Measurements from ENCODE around the gene SYF2.

Gene SYF2

DNA sequence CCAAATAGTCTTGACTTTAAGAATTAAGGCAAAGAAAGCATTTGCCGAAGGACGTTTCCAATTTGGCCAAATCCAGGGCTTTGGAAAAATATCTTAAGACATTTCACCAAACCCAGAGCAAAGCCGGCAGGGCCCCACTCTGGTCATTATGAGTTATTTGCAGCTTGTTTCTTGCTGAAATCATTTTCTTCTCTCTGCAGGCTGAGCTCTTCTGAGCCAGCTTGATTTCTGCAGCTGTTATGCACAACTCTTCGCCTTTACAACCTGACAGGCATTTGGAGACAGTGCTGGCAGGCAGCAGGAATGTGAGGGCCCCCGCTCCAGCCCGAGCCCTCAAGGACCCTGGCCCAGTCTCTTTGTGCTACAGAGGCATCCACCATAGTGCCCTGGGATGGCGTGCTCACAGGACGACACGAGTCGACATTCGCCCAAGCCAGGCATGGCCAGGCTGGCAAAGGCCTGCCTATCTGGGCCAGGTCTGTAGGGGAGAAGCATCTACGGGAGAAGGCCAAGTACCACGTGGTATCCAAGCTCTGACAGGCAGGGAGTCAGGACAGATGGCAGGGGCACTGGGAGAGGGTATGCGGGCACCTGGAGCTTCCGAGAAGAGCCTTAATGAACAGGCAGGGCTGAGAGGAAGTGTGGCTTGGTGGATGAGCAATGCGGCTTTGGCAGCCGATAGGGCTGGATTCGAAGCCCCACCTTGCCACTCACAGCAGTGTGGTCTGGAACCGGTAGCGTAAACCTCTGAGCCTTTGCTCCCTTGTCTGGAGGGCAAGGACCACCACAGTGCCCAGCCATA lies 32.3 kb downstream of the SYF2 start:
- Histone ChIP-seq H3K4me3 (ENCODE audit: low read length) (no peak overlapping the region), H3K4me2 (ENCODE audit: low read length) (no peak overlapping the region), H3K36me3 (ENCODE audit: insufficient read depth, low read length) (no peaks in the 10 kb centered on the region), H3K4me1 (ENCODE audit: control insufficient read depth, insufficient read depth, low read length) (peaks cover 16% of the 10 kb centered on the region), H3K27me3 (ENCODE audit: control insufficient read depth, insufficient read depth, low read length) (peaks cover 9% of the 10 kb centered on the region), H3K9ac (ENCODE audit: low read depth, low read length) (no peak overlapping the region), H3K9me3 (replicated peaks; ENCODE audit: low read length) (no peaks in the 10 kb centered on the region)

GRCh38 chr1:25198663-25199252 lies 33.5 kb downstream of the SYF2 start:
- Histone ChIP-seq H3K4me1 (ENCODE audit: control insufficient read depth, insufficient read depth, low read length) (peaks cover 16% of the 10 kb centered on the region), H3K9me3 (replicated peaks; ENCODE audit: low read length) (no peaks in the 10 kb centered on the region), H3K27me3 (ENCODE audit: control insufficient read depth, insufficient read depth, low read length) (peaks cover 8% of the 10 kb centered on the region), H3K9ac (ENCODE audit: low read depth, low read length) (no peak overlapping the region), H3K36me3 (ENCODE audit: insufficient read depth, low read length) (no peaks in the 10 kb centered on the region), H3K4me2 (ENCODE audit: low read length) (peak overlapping the region; percentile 74), H3K4me3 (ENCODE audit: low read length) (peak overlapping the region; percentile 17)

GRCh38 chr1:25197982-25198662 lies 34.2 kb downstream of the SYF2 start:
- H3K9ac ChIP-seq (ENCODE audit: low read depth, low read length), result no peak overlapping the region

GRCh38 chr1:25197235-25197975 lies 34.9 kb downstream of the SYF2 start:
- no peak overlapping the region for H3K4me2 ChIP-seq (ENCODE audit: low read length)
- H3K9me3 ChIP-seq (replicated peaks; ENCODE audit: low read length), result no peaks in the 10 kb centered on the region
- H3K4me3 ChIP-seq (ENCODE audit: low read length), result no peak overlapping the region
- H3K9ac ChIP-seq (ENCODE audit: low read depth, low read length), result no peak overlapping the region
- peaks cover 19% of the 10 kb centered on the region for H3K27me3 ChIP-seq (ENCODE audit: control insufficient read depth, insufficient read depth, low read length)
- H3K36me3 ChIP-seq (ENCODE audit: insufficient read depth, low read length), result no peaks in the 10 kb centered on the region
- peaks cover 16% of the 10 kb centered on the region for H3K4me1 ChIP-seq (ENCODE audit: control insufficient read depth, insufficient read depth, low read length)

More at GRCh38 chr1:25197982-25198662, 34.2 kb downstream of the SYF2 start:
- H3K27me3 ChIP-seq (ENCODE audit: control insufficient read depth, insufficient read depth, low read length), result peaks cover 12% of the 10 kb centered on the region
- H3K9me3 ChIP-seq (replicated peaks; ENCODE audit: low read length), result no peaks in the 10 kb centered on the region
- no peak overlapping the region for H3K4me3 ChIP-seq (ENCODE audit: low read length)
- peaks cover 16% of the 10 kb centered on the region for H3K4me1 ChIP-seq (ENCODE audit: control insufficient read depth, insufficient read depth, low read length)
- H3K36me3 ChIP-seq (ENCODE audit: insufficient read depth, low read length), result no peaks in the 10 kb centered on the region
- peak overlapping the region; percentile 74 for H3K4me2 ChIP-seq (ENCODE audit: low read length)

DNA sequence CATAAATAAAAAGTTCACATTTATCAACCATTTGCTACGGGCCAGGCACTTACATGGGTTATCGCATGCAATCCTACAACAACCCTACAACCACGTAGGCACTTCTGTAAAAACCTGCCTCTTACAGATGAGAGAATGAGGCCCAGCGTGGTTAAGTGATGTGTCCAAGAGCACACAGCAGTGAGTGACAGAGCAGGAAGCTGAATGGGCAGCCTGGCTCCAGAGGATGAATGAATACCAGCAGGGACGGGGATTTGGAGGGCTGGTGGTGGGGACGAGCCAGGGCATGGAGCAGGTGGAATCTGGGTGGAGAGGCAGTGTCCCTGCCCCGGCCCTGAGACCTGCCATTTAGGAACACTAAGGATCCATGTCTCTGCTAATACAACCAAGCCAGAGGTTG lies 35.5 kb downstream of the SYF2 start:
- H3K9ac ChIP-seq (ENCODE audit: low read depth, low read length), result no peak overlapping the region
- H3K4me2 ChIP-seq (ENCODE audit: low read length), result no peak overlapping the region
- H3K4me1 ChIP-seq (ENCODE audit: control insufficient read depth, insufficient read depth, low read length), result peaks cover 16% of the 10 kb centered on the region
- no peaks in the 10 kb centered on the region for H3K9me3 ChIP-seq (replicated peaks; ENCODE audit: low read length)
- no peak overlapping the region for H3K4me3 ChIP-seq (ENCODE audit: low read length)
- H3K27me3 ChIP-seq (ENCODE audit: control insufficient read depth, insufficient read depth, low read length), result peaks cover 23% of the 10 kb centered on the region
- H3K36me3 ChIP-seq (ENCODE audit: insufficient read depth, low read length), result no peaks in the 10 kb centered on the region

- Histone ChIP-seq H3K4me3 (ENCODE audit: low read length) (no peak overlapping the region), H3K36me3 (ENCODE audit: insufficient read depth, low read length) (no peaks in the 10 kb centered on the region), H3K4me2 (ENCODE audit: low read length) (no peak overlapping the region), H3K27me3 (ENCODE audit: control insufficient read depth, insufficient read depth, low read length) (peaks cover 31% of the 10 kb centered on the region), H3K9ac (ENCODE audit: low read depth, low read length) (no peak overlapping the region), H3K4me1 (ENCODE audit: control insufficient read depth, insufficient read depth, low read length) (peaks cover 16% of the 10 kb centered on the region), H3K9me3 (replicated peaks; ENCODE audit: low read length) (no peaks in the 10 kb centered on the region)
Measured at GRCh38 chr1:25195835-25196234, 36.5 kb downstream of the SYF2 start.

DNA sequence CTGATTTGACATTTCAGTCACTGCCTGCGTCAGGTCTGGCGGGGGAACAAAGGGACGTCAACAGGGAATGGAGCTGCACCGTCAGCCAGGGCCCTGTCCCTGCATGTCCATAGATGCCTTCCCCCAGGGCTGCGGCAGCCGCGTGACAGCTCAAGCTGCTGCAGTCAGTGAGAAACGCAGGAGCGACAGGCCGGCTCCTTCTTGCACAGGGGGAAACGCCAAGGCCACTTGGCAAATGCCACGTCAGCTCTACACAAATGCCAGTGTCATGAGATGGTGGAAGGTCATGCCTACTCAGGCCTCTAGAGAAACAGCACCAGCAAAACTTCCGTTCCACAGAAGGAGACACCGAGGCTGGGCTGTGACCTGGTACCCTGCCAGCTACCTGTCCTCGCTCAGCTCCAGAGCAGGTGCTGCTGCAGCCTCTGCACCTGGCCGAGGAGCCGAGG lies 37.7 kb downstream of the SYF2 start:
- Histone ChIP-seq H3K9me3 (replicated peaks; ENCODE audit: low read length) (no peaks in the 10 kb centered on the region), H3K36me3 (ENCODE audit: insufficient read depth, low read length) (no peaks in the 10 kb centered on the region), H3K4me1 (ENCODE audit: control insufficient read depth, insufficient read depth, low read length) (peaks cover 16% of the 10 kb centered on the region), H3K4me2 (ENCODE audit: low read length) (no peak overlapping the region), H3K4me3 (ENCODE audit: low read length) (no peak overlapping the region), H3K9ac (ENCODE audit: low read depth, low read length) (no peak overlapping the region), H3K27me3 (ENCODE audit: control insufficient read depth, insufficient read depth, low read length) (peaks cover 43% of the 10 kb centered on the region)

DNA sequence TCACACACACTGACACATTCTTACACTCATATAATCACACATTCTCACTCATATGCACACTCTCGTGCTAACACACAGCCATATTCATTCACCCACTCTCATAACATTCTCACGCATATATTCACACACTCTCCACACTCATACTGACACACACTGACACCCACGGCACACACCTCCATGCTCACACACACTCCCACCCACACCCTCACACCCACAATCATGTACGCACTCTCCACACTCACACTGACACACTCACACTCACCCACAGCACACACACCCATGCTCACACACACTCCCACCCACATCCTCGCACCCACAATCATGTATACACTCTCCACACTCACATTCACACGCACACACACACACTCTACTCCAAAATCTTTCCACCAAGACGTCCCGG lies 38.2 kb downstream of the SYF2 start:
- Histone ChIP-seq H3K4me2 (ENCODE audit: low read length) (no peak overlapping the region), H3K36me3 (ENCODE audit: insufficient read depth, low read length) (no peaks in the 10 kb centered on the region), H3K9me3 (replicated peaks; ENCODE audit: low read length) (no peaks in the 10 kb centered on the region), H3K4me1 (ENCODE audit: control insufficient read depth, insufficient read depth, low read length) (peaks cover 12% of the 10 kb centered on the region), H3K4me3 (ENCODE audit: low read length) (no peak overlapping the region), H3K9ac (ENCODE audit: low read depth, low read length) (no peak overlapping the region), H3K27me3 (ENCODE audit: control insufficient read depth, insufficient read depth, low read length) (peaks cover 44% of the 10 kb centered on the region)

DNA sequence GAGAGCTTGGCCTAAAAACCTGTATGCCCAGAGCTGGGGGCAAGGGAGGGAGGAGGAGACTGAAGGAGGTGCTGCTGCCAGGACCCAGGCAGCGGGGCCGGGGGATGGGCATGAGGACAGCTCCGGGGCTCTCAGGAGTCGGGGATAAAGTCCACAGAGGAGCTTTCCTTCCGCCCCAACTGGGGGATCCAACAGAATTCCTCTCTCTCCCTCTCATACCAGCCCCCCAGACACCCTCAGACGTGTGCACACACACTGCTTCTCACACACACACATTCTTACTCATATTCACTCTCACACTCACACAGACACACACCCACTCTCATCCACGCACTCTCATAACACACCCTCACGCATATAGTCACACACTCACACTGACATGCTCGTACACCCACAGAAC lies 39.1 kb downstream of the SYF2 start:
- Histone ChIP-seq H3K9me3 (replicated peaks; ENCODE audit: low read length) (no peaks in the 10 kb centered on the region), H3K36me3 (ENCODE audit: insufficient read depth, low read length) (no peaks in the 10 kb centered on the region), H3K9ac (ENCODE audit: low read depth, low read length) (no peak overlapping the region), H3K4me2 (ENCODE audit: low read length) (no peak overlapping the region), H3K27me3 (ENCODE audit: control insufficient read depth, insufficient read depth, low read length) (peaks cover 44% of the 10 kb centered on the region), H3K4me3 (ENCODE audit: low read length) (no peak overlapping the region), H3K4me1 (ENCODE audit: control insufficient read depth, insufficient read depth, low read length) (peaks cover 4% of the 10 kb centered on the region)

DNA sequence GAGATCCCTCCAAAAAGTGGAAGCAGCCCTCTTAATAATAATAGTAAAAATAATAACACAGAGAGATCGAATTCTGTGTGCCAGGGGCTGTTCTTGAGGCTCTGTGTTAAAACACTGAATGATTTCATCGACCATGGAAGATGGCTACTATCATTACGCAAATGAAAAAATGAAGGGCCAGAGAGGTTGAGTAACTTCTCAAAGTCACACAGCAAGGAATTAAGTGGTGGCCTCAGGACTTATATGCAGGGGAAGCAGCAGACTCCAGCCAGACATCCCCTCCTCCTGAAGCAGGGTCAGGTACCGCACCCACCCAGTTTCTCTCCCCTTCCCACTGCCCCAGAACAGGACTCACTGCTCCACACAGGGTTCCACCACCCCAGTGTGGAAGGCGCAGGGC lies 40.1 kb downstream of the SYF2 start:
- H3K27me3 ChIP-seq (ENCODE audit: control insufficient read depth, insufficient read depth, low read length), result peaks cover 39% of the 10 kb centered on the region
- H3K4me1 ChIP-seq (ENCODE audit: control insufficient read depth, insufficient read depth, low read length), result no peaks in the 10 kb centered on the region
- H3K9me3 ChIP-seq (replicated peaks; ENCODE audit: low read length), result no peaks in the 10 kb centered on the region
- H3K36me3 ChIP-seq (ENCODE audit: insufficient read depth, low read length), result no peaks in the 10 kb centered on the region
- no peak overlapping the region for H3K4me2 ChIP-seq (ENCODE audit: low read length)
- H3K9ac ChIP-seq (ENCODE audit: low read depth, low read length), result no peak overlapping the region
- H3K4me3 ChIP-seq (ENCODE audit: low read length), result no peak overlapping the region

DNA sequence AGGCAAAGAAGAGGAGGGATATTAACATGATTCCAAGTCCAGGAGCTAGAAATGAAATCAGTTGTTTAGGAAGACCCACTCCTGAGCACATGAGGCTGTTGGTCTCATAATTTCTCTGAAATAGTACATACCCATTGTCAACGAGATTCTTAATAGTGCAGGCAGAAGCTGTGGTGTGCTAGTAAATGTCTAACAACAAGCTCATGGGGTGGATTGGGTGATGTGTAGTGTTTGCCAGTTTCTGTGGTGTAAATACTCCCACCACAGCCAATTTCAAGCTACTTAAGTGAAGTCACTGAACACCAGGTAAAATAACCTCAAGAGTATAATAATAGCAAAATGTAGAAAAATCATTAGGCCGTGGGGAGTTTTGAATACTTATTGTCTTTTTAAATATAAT lies 42.0 kb downstream of the SYF2 start:
- Histone ChIP-seq H3K4me2 (ENCODE audit: low read length) (no peak overlapping the region), H3K27me3 (ENCODE audit: control insufficient read depth, insufficient read depth, low read length) (peaks cover 48% of the 10 kb centered on the region), H3K4me3 (ENCODE audit: low read length) (no peak overlapping the region)

More for the DNA sequence above, 42.0 kb downstream of the SYF2 start:
- H3K36me3 ChIP-seq (ENCODE audit: insufficient read depth, low read length), result no peaks in the 10 kb centered on the region
- no peaks in the 10 kb centered on the region for H3K4me1 ChIP-seq (ENCODE audit: control insufficient read depth, insufficient read depth, low read length)
- H3K9ac ChIP-seq (ENCODE audit: low read depth, low read length), result no peak overlapping the region
- no peaks in the 10 kb centered on the region for H3K9me3 ChIP-seq (replicated peaks; ENCODE audit: low read length)

Measured in skeletal muscle satellite cell (primary cell).